Fibroblast of the aortic adventitia (primary cell): ENCODE results near the gene CDYL2. TPM values are rescaled to one million over a fixed set of nuclear protein-coding genes. Genes with fewer than 3 reads are reported as not detected.

Source experiments
- DNase-seq: peaks from one replicate; pipeline ENCODE4 v3.0.0-alpha.2; 2010; ENCODE audit warnings: low read depth
- H3K4me3 ChIP-seq: 2 replicates; pipeline ENCODE4 v1.5.1; 2011; ENCODE audit warnings: low read depth, mild to moderate bottlenecking, control low read depth, low read length, moderate library complexity
- total RNA-seq: library from RNA; depleted of rRNA; stranded (reverse); fragments of >200 nt; gene quantifications from 2 replicates; pipeline ENCODE4 v1.2.3, GENCODE V29; 2012; ENCODE audit warnings: low replicate concordance
- TF ChIP-seq, protein P1 (sequence below): IDR thresholded peaks from 2 replicates; pipeline ENCODE4 v1.5.1; 2011; ENCODE audit warnings: mild to moderate bottlenecking, low read length, control low read depth, inconsistent platforms; ENCODE audit not compliant: insufficient read depth

The CDYL2 gene
- total RNA-seq, 1 donor = 5.2 TPM

DNA sequence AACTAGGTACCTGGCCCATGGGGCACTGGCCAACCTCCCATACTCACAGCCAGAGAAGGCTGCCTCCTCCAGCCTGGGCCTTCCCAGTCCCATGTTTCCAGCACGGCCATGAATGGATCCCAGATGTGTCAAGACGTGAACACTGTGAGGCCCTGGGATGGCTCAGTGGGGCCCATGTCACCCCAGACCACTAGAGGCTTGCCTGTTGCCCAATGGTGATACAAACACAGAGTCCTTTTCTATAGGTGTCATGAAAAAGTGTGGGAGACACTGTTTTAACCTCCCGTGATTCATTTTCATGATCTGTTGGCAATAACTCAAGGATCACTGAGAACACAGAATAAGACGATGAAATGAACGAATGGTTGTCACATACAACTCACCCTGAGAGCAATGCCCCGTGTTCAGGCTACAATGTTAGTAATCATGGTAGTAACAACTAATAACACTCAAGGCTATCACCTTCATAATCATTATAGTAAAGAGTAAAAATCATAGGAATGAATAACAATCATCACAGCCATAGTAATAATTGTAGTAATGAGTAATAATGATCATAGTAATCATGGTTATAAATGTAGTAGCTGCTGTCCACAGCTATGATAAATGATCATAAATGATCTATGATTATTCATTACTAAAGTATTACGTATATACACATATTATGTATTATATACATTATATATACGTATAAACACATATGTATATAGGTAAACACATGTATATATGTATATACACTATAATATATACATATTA is 199.6 kb downstream of the CDYL2 start:
- H3K4me3 ChIP-seq = no peak overlapping the region
- TF ChIP-seq, protein P1, sequence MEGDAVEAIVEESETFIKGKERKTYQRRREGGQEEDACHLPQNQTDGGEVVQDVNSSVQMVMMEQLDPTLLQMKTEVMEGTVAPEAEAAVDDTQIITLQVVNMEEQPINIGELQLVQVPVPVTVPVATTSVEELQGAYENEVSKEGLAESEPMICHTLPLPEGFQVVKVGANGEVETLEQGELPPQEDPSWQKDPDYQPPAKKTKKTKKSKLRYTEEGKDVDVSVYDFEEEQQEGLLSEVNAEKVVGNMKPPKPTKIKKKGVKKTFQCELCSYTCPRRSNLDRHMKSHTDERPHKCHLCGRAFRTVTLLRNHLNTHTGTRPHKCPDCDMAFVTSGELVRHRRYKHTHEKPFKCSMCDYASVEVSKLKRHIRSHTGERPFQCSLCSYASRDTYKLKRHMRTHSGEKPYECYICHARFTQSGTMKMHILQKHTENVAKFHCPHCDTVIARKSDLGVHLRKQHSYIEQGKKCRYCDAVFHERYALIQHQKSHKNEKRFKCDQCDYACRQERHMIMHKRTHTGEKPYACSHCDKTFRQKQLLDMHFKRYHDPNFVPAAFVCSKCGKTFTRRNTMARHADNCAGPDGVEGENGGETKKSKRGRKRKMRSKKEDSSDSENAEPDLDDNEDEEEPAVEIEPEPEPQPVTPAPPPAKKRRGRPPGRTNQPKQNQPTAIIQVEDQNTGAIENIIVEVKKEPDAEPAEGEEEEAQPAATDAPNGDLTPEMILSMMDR = no peak
- no peak for DNase-seq

DNA sequence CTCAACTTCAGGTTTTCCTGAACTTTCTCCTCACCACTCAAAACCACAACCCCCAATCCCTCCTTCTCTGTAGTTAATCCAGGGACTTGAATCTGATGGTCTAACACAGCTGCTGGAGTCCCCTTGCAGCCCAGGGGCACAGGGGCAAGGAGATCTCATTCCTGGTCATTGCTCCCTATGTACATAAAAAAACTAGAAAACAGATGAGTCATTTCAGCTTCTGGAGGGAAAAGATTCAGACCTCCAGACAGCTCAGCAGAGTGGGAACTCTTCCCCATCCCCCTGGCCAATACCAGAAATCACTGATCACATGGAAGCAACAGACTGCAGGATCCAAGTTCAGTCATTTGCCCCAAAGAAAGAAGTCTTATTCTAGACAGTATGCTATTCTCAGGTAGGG is 201.5 kb downstream of the CDYL2 start:
- no peak overlapping the region for H3K4me3 ChIP-seq
- TF ChIP-seq, protein P1 = no peak
- DNase-seq = no peak

DNA sequence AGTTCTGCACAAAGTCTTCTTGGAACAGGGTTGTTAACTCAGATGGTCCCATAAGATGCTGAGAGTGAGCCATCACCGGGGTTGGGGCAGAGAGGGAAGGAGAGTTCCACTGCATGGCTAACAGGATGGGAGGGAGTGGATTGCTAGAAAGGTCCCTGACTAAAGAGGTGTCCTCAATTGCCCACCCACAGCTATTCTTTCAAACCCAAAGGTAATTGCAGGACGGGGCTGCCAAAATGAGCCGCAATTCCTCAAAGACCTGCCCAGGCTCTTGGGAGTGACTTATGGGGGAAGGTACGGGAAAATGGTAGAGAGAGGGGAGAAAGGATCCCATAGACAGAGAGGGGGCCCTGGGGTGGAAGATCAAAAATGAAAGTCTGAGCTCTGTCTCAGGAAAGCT is 203.2 kb downstream of the CDYL2 start:
- TF ChIP-seq, protein P1 = no peak
- DNase-seq = no peak
- H3K4me3 ChIP-seq = no peak overlapping the region

DNA sequence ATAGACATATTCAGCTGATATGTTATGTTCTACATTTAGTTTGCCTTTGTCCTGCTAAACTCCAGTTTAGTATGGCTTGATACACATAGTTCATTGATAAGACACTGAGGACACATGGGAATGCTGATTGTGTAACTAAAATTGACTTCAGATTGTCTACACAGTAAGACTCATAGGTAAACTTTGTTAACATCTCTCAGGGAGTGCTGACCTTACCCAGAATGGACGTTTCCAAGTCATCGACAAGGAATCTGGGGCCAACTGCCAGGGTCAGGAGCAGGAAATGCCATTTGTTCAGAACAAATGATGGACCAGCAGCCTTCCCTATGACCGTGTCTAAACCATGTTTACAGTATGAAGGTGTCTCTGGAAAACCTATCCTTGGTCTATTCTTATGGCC is 204.9 kb downstream of the CDYL2 start:
- H3K4me3 ChIP-seq = no peak overlapping the region
- TF ChIP-seq, protein P1 = no peak
- peak; percentile 2 for DNase-seq

DNA sequence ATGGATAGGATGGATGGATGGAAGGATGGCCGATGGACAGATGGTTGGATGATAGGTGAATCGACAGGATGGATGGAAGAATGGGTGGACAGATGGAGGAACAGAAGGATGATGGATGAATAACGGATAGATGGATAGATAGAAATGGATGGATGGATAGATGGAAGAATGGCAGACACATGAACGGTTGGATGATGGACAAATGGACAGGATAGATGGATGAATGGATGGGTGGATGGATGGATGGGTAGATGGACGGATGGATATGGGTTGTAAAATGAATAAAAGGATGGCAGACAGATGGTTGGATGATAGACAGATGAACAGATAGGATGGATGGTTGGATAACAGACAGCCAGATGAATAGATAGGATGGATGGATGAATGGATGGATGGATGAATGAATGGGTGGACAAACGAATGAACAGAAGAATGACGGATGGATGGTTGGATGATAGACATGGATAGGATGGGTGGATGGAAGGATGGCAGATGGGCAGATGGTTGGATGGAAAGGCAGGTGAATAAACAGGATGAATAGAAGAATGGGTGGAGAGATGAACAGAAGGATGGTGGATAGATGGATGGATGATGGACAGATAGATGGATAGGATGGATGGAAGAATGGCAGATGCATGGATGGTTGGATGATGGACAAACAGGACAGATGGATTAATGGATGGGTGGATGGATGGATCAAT is 207.7 kb downstream of the CDYL2 start:
- TF ChIP-seq, protein P1 = no peak
- no peak overlapping the region for H3K4me3 ChIP-seq
- DNase-seq = no peak

DNA sequence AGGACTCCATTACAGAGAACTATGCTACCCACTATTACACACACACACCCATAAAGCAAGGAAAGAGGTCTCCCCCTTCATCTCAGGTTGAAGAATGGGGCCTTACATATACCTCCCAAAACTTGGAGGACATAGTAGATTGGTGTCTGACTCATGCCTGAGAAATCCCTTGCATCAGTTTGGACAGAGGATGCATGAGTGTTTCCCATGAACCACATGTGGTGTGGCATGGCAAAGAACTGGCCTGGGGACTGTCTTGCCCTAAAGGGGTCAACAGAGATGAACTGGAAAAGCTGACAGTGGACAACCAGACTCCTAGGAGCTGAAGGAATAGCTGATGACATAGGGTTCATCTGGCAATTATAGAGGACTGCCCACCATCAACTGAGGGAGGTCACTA is 209.6 kb downstream of the CDYL2 start:
- peak; percentile 6 for DNase-seq
- TF ChIP-seq, protein P1 = no peak
- no peak overlapping the region for H3K4me3 ChIP-seq
